Measurements from ENCODE around the gene TUBA3D.
"Not testable (repeated sequence)": the region's sequence is repeated elsewhere in the genome, so short reads cannot be mapped to it uniquely, and the experiment has no call there.

TUBA3D gene

DNA sequence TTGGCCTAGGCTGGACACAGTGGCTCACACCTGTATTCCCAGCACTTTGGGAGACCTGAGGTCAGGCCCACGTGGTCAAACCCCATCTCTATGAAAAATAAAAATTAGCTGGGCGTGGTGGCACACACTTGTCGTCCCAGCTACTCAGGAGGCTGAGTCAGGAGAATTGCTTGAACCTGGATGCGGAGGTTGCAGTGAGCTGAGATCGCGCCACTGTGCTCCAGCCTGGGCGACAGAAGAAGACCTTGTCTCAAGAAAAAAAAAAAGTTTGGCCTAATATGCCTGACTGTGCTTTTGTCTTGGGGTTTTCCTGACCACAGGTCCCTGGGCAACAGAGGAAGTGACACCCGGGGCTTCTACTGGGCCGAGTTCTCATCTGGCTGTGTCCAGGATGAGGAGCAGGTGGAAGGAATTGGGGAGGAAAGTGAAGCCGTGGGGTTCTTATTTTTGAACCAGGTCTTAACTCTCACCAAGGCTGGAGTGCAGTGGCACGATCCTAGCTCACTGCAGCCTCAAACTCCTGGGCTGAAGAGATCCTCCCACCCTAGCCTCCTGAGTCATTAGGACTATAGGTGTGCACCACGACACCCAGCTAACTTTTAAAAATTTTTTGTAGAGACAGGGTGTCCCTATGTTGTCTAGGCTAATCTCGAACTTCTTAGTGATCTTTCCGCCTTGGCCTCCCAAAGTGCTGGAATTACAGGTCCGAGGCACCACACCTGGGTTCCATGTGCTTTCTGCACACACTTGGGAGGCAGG lies 38.7 kb downstream of the TUBA3D start:
- not testable (repeated sequence) for H4K91ac ChIP-seq (ENCODE audit: low read depth, low read length); H3K23ac ChIP-seq (ENCODE audit: low read length); H3K79me2 ChIP-seq (ENCODE audit: control insufficient read depth, insufficient read depth, low read length, poor library complexity); H3K9me3 ChIP-seq (ENCODE audit: insufficient read depth, low read depth, low read length); H3K4me1 ChIP-seq (ENCODE audit: control insufficient read depth in 1 of 2, insufficient read depth in 2 of 2, low read length in 2 of 2); H2AFZ ChIP-seq (ENCODE audit: insufficient read depth, low read length, poor library complexity); H4K8ac ChIP-seq (ENCODE audit: low read depth, low read length); DNase-seq; H2BK12ac ChIP-seq (ENCODE audit: low read length); H3K18ac ChIP-seq (ENCODE audit: low read length); H3K27me3 ChIP-seq (ENCODE audit: insufficient read depth, low read length); H2BK5ac ChIP-seq (ENCODE audit: low read depth, low read length, poor library complexity); H3K4me3 ChIP-seq (ENCODE audit: low read depth, low read length); H3K4ac ChIP-seq (ENCODE audit: low read depth, low read length); H4K12ac ChIP-seq (ENCODE audit: low read depth, low read length); H3K79me1 ChIP-seq (ENCODE audit: low read length); H2AK5ac ChIP-seq (ENCODE audit: low read length); H2BK120ac ChIP-seq (ENCODE audit: insufficient read depth, low read length, poor library complexity); H3K27ac ChIP-seq (ENCODE audit: low read depth, low read length); H3K9ac ChIP-seq (ENCODE audit: low read length); H3K4me2 ChIP-seq (ENCODE audit: low read length); H3K14ac ChIP-seq (ENCODE audit: low read length)
- H3K36me3 ChIP-seq (ENCODE audit: control insufficient read depth in 1 of 2, insufficient read depth in 2 of 2, low read length in 2 of 2): peaks cover 47 to 48% of the 10 kb centered on the region in 2 experiments
- no CpG with 5 or more reads among the region's 15 CpGs for WGBS (ENCODE audit: extremely low coverage, insufficient coverage, insufficient read length)

DNA sequence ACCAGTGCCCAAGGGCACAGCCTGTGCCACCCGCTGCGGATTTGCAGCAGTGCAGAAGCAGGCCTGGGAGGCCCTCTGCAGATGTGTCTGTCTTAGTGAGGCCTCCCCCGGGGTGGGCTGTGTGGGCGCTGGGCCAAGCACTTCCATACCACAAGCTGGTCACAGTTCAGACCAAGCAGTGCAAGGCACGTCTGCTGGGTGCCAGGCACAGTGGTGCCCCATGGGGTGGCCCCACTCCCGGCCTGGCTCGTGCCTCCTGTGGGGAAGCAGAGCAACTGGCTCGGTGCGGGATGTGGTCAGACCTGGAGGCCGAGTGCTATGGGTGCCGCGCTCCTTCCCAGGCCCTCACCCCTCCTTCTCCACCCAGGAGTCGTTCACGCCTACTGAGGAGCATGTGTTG lies 39.3 kb downstream of the TUBA3D start:
- not testable (repeated sequence) for H3K9ac ChIP-seq (ENCODE audit: low read length); H3K23ac ChIP-seq (ENCODE audit: low read length); H3K79me1 ChIP-seq (ENCODE audit: low read length); H2BK12ac ChIP-seq (ENCODE audit: low read length); H3K27ac ChIP-seq (ENCODE audit: low read depth, low read length); H3K4me1 ChIP-seq (ENCODE audit: control insufficient read depth in 1 of 2, insufficient read depth in 2 of 2, low read length in 2 of 2); H3K9me3 ChIP-seq (ENCODE audit: insufficient read depth, low read depth, low read length); H2BK5ac ChIP-seq (ENCODE audit: low read depth, low read length, poor library complexity); H4K91ac ChIP-seq (ENCODE audit: low read depth, low read length); H2AFZ ChIP-seq (ENCODE audit: insufficient read depth, low read length, poor library complexity); H3K4ac ChIP-seq (ENCODE audit: low read depth, low read length); H4K12ac ChIP-seq (ENCODE audit: low read depth, low read length); H2AK5ac ChIP-seq (ENCODE audit: low read length); H3K14ac ChIP-seq (ENCODE audit: low read length); H3K18ac ChIP-seq (ENCODE audit: low read length); DNase-seq; H3K27me3 ChIP-seq (ENCODE audit: insufficient read depth, low read length); H3K79me2 ChIP-seq (ENCODE audit: control insufficient read depth, insufficient read depth, low read length, poor library complexity); H3K4me3 ChIP-seq (ENCODE audit: low read depth, low read length); H4K8ac ChIP-seq (ENCODE audit: low read depth, low read length); H3K4me2 ChIP-seq (ENCODE audit: low read length); H2BK120ac ChIP-seq (ENCODE audit: insufficient read depth, low read length, poor library complexity)
- peaks cover 48% of the 10 kb centered on the region in 2 experiments for H3K36me3 ChIP-seq (ENCODE audit: control insufficient read depth in 1 of 2, insufficient read depth in 2 of 2, low read length in 2 of 2)
- WGBS (ENCODE audit: extremely low coverage, insufficient coverage, insufficient read length): no CpG with 5 or more reads among the region's 14 CpGs

DNA sequence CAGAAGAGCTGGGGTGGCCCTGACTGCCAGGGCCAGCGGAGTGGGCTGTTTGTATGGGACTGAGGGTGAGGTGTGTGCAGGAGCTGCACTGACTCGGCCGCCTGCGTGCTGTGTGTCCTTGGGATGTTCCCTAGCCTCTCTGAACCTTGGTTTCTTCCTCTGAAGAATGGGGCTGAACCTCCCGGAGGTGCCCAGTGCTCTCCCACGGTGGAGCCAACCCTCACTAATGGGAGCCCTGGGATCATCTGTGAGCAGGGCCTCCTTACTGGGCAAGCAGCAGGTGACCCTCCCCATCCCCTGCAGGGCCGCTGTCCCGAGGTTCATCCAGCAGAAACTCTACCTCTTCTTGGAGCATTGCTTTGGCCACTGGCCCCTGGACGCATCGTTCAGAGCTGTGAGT lies 40.1 kb downstream of the TUBA3D start:
- Histone ChIP-seq H3K4ac (ENCODE audit: low read depth, low read length) (no peak overlapping the region), H3K36me3 (ENCODE audit: control insufficient read depth in 1 of 2, insufficient read depth in 2 of 2, low read length in 2 of 2) (peaks cover 52 to 56% of the 10 kb centered on the region in 2 experiments), H2AK5ac (ENCODE audit: low read length) (no peak overlapping the region), H3K79me1 (ENCODE audit: low read length) (no peaks in the 10 kb centered on the region), H3K23ac (ENCODE audit: low read length) (no peak overlapping the region), H3K9ac (ENCODE audit: low read length) (no peak overlapping the region), H3K27ac (ENCODE audit: low read depth, low read length) (no peak overlapping the region), H3K79me2 (ENCODE audit: control insufficient read depth, insufficient read depth, low read length, poor library complexity) (no peaks in the 10 kb centered on the region), H3K18ac (ENCODE audit: low read length) (no peak overlapping the region), H2AFZ (ENCODE audit: insufficient read depth, low read length, poor library complexity) (no peak overlapping the region), H3K4me2 (ENCODE audit: low read length) (no peak overlapping the region), H2BK12ac (ENCODE audit: low read length) (no peak overlapping the region), H4K91ac (ENCODE audit: low read depth, low read length) (no peak overlapping the region), H4K12ac (ENCODE audit: low read depth, low read length) (no peak overlapping the region), H3K27me3 (ENCODE audit: insufficient read depth, low read length) (no peaks in the 10 kb centered on the region), H3K9me3 (ENCODE audit: insufficient read depth, low read depth, low read length) (no peaks in the 10 kb centered on the region), H2BK5ac (ENCODE audit: low read depth, low read length, poor library complexity) (no peak overlapping the region), H2BK120ac (ENCODE audit: insufficient read depth, low read length, poor library complexity) (no peak overlapping the region), H3K4me3 (ENCODE audit: low read depth, low read length) (no peak overlapping the region), H3K14ac (ENCODE audit: low read length) (no peak overlapping the region), H3K4me1 (ENCODE audit: control insufficient read depth in 1 of 2, insufficient read depth in 2 of 2, low read length in 2 of 2) (no peaks in the 10 kb centered on the region), H4K8ac (ENCODE audit: low read depth, low read length) (no peak overlapping the region)
- no peak for DNase-seq
- WGBS (ENCODE audit: extremely low coverage, insufficient coverage, insufficient read length): no CpG with 5 or more reads among the region's 10 CpGs

DNA sequence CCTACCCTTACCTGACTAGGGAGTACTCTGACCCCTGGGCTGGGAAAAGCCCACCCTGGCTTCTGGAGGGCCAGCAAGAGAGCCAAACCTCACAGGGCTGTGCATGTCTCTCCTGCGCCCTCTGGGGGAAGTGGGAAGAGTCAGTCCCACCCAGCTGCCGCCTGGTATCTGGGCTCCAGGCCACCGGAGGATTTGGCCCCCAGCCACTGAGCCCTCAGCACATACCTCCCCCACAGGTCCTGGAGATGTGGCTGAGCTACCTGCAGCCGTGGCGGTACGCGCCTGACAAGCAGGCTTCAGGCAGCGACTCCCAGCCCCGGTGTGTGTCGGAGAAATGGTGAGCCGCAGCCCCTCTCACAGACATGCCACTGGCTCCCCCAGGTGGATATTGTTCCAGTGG lies 40.7 kb downstream of the TUBA3D start:
- H2BK12ac ChIP-seq (ENCODE audit: low read length); H3K4me1 ChIP-seq (ENCODE audit: control insufficient read depth in 1 of 2, insufficient read depth in 2 of 2, low read length in 2 of 2); H2BK5ac ChIP-seq (ENCODE audit: low read depth, low read length, poor library complexity); H3K14ac ChIP-seq (ENCODE audit: low read length); H4K91ac ChIP-seq (ENCODE audit: low read depth, low read length); H4K8ac ChIP-seq (ENCODE audit: low read depth, low read length); H3K27ac ChIP-seq (ENCODE audit: low read depth, low read length); H3K4me3 ChIP-seq (ENCODE audit: low read depth, low read length); H3K27me3 ChIP-seq (ENCODE audit: insufficient read depth, low read length); H3K4ac ChIP-seq (ENCODE audit: low read depth, low read length); H2AFZ ChIP-seq (ENCODE audit: insufficient read depth, low read length, poor library complexity); H3K9me3 ChIP-seq (ENCODE audit: insufficient read depth, low read depth, low read length); H3K79me2 ChIP-seq (ENCODE audit: control insufficient read depth, insufficient read depth, low read length, poor library complexity); H2AK5ac ChIP-seq (ENCODE audit: low read length); DNase-seq; H3K79me1 ChIP-seq (ENCODE audit: low read length); H2BK120ac ChIP-seq (ENCODE audit: insufficient read depth, low read length, poor library complexity); H3K23ac ChIP-seq (ENCODE audit: low read length); H3K9ac ChIP-seq (ENCODE audit: low read length); H3K4me2 ChIP-seq (ENCODE audit: low read length); H3K18ac ChIP-seq (ENCODE audit: low read length); H4K12ac ChIP-seq (ENCODE audit: low read depth, low read length): not testable (repeated sequence)
- WGBS (ENCODE audit: extremely low coverage, insufficient coverage, insufficient read length): no CpG with 5 or more reads among the region's 11 CpGs
- H3K36me3 ChIP-seq (ENCODE audit: control insufficient read depth in 1 of 2, insufficient read depth in 2 of 2, low read length in 2 of 2): peaks cover 52% of the 10 kb centered on the region in 2 experiments
